Astrocyte (in vitro differentiated cells and primary cell): ENCODE results near the gene PRKD2.

ENCODE experiments used
- CTCF ChIP-seq: IDR thresholded peaks from 2 replicates; pipeline ENCODE4 v1.5.1; 2011; ENCODE audit warnings: low read depth, mild to moderate bottlenecking, inconsistent platforms, low read length, moderate library complexity; ENCODE audit not compliant: insufficient read depth
- EZH2 ChIP-seq: IDR thresholded peaks from 2 replicates; pipeline ENCODE4 v1.6.1; 2012; ENCODE audit warnings: mild to moderate bottlenecking, low read length, inconsistent platforms; ENCODE audit not compliant: insufficient read depth

GRCh38 chr19:46728208-46728607 lies 11.3 kb upstream of the PRKD2 start:
- TF ChIP-seq CTCF: no peak
- no peak for TF ChIP-seq EZH2
